ENCODE measurements around the gene RXRA. TPM values are rescaled to one million over a fixed set of nuclear protein-coding genes. Genes with fewer than 3 reads are reported as not detected.

Gene RXRA
- total and polyA plus RNA-seq, 2 donors (not counting 1 experiment from before 2014, with no cell fraction given), result 2.6 to 6.8 TPM

GRCh38 chr9:134375011-134375390, 48.7 kb downstream of the RXRA start:
- H3K4me3 ChIP-seq (ENCODE audit: control extremely low read depth in 1 of 5, extremely low read depth in 1 of 5, insufficient read depth in 1 of 5, low read depth in 2 of 5, low read length in 4 of 5), result no peak overlapping the region
- 97% methylated on average over 5 of the region's 6 CpGs for WGBS (ENCODE audit: insufficient coverage)
- DNase-seq, result no peak
- no peak overlapping the region for H3K4me2 ChIP-seq (replicated peaks; ENCODE audit: low read depth, low read length, poor library complexity, severe bottlenecking)
- H3K9ac ChIP-seq (ENCODE audit: low read length), result no peak overlapping the region
- Mint-ChIP-seq H3K4me1 (peaks cover 9% of the 10 kb centered on the region), H3K4me3 (no peak overlapping the region), H3K27me3 (no peaks in the 10 kb centered on the region), H3K27ac (no peak overlapping the region), H3K9me3 (ENCODE audit: insufficient read depth) (no peaks in the 10 kb centered on the region)
- TF ChIP-seq EZH2 (IDR thresholded peaks at IDR 0.05; ENCODE audit: borderline replicate concordance, insufficient read depth, low read depth, low read length, poor library complexity, severe bottlenecking) (no peak), CTCF (IDR thresholded peaks at IDR 0.05) (no peak)
- intact Hi-C loops (cut with micrococcal nuclease), result no loop called here
- ChIA-PET POLR2A (no interaction called here), CTCF (no interaction called here)
- no peaks in the 10 kb centered on the region for H3K79me2 ChIP-seq (ENCODE audit: control insufficient read depth, insufficient read depth, low read length)
- H2AFZ ChIP-seq (ENCODE audit: insufficient read depth, low read depth, low read length, poor library complexity, severe bottlenecking), result no peak overlapping the region
- no peaks in the 10 kb centered on the region for H3K9me3 ChIP-seq (ENCODE audit: control extremely low read depth in 1 of 3, control insufficient read depth in 2 of 3, insufficient read depth in 1 of 3, low read length in 2 of 3)
- ATAC-seq (ENCODE audit: low read depth), result no peak
- no peaks in the 10 kb centered on the region for H3K27me3 ChIP-seq (replicated peaks in 1 of 4; ENCODE audit: control extremely low read depth in 1 of 4, control insufficient read depth in 3 of 4, insufficient read depth in 4 of 4, low read length in 3 of 4)
- no peak overlapping the region for H3K27ac ChIP-seq (ENCODE audit: low read length in 2 of 2)
- H4K20me1 ChIP-seq (ENCODE audit: control insufficient read depth, insufficient read depth, low read length, poor library complexity, severe bottlenecking), result peaks cover 14% of the 10 kb centered on the region
- no peaks in the 10 kb centered on the region for H3K36me3 ChIP-seq (replicated peaks in 1 of 2; ENCODE audit: control extremely low read depth in 1 of 2, control insufficient read depth in 1 of 2, extremely low read depth in 1 of 2, insufficient read depth in 2 of 2, low read length in 1 of 2)
- H3K4me1 ChIP-seq (ENCODE audit: control insufficient read depth in 2 of 2, insufficient read depth in 2 of 2, low read length in 2 of 2), result peaks cover 0 to 13% of the 10 kb centered on the region in 2 donors

- H3K9ac ChIP-seq (ENCODE audit: low read length), result no peak overlapping the region
- no peaks in the 10 kb centered on the region for H3K9me3 ChIP-seq (ENCODE audit: control extremely low read depth in 1 of 3, control insufficient read depth in 2 of 3, insufficient read depth in 1 of 3, low read length in 2 of 3)
- CTCF ChIA-PET, result no interaction called here
- Mint-ChIP-seq H3K27me3 (no peaks in the 10 kb centered on the region), H3K27ac (no peak overlapping the region), H3K4me1 (peaks cover 9% of the 10 kb centered on the region), H3K9me3 (ENCODE audit: insufficient read depth) (no peaks in the 10 kb centered on the region), H3K4me3 (no peak overlapping the region)
- 69% methylated on average over 25 of the region's 38 CpGs for WGBS (ENCODE audit: insufficient coverage)
- H2AFZ ChIP-seq (ENCODE audit: insufficient read depth, low read depth, low read length, poor library complexity, severe bottlenecking), result no peak overlapping the region
- H3K27me3 ChIP-seq (replicated peaks in 1 of 4; ENCODE audit: control extremely low read depth in 1 of 4, control insufficient read depth in 3 of 4, insufficient read depth in 4 of 4, low read length in 3 of 4), result no peaks in the 10 kb centered on the region
- H3K4me2 ChIP-seq (replicated peaks; ENCODE audit: low read depth, low read length, poor library complexity, severe bottlenecking), result no peak overlapping the region
- no peak overlapping the region for H3K4me3 ChIP-seq (ENCODE audit: control extremely low read depth in 1 of 5, extremely low read depth in 1 of 5, insufficient read depth in 1 of 5, low read depth in 2 of 5, low read length in 4 of 5)
- TF ChIP-seq EZH2 (IDR thresholded peaks at IDR 0.05; ENCODE audit: borderline replicate concordance, insufficient read depth, low read depth, low read length, poor library complexity, severe bottlenecking) (no peak), CTCF (IDR thresholded peaks at IDR 0.05) (no peak)
- peaks cover 14% of the 10 kb centered on the region for H4K20me1 ChIP-seq (ENCODE audit: control insufficient read depth, insufficient read depth, low read length, poor library complexity, severe bottlenecking)
- no peaks in the 10 kb centered on the region for H3K36me3 ChIP-seq (replicated peaks in 1 of 2; ENCODE audit: control extremely low read depth in 1 of 2, control insufficient read depth in 1 of 2, extremely low read depth in 1 of 2, insufficient read depth in 2 of 2, low read length in 1 of 2)
- ATAC-seq (ENCODE audit: low read depth), result no peak
- intact Hi-C loops (cut with micrococcal nuclease), result no loop called here
- H3K27ac ChIP-seq (ENCODE audit: low read length in 2 of 2), result no peak overlapping the region
- H3K4me1 ChIP-seq (ENCODE audit: control insufficient read depth in 2 of 2, insufficient read depth in 2 of 2, low read length in 2 of 2), result peaks cover 0 to 13% of the 10 kb centered on the region in 2 donors
- peaks cover 3% of the 10 kb centered on the region for H3K79me2 ChIP-seq (ENCODE audit: control insufficient read depth, insufficient read depth, low read length)
- DNase-seq, result no peak
- POLR2A ChIA-PET, result no interaction called here
These were observed 49.5 kb downstream of the RXRA start for GRCh38 chr9:134375430-134376385.
